ENCODE results near the gene MYCL. TPM values are rescaled to one million over a fixed set of nuclear protein-coding genes. Genes with fewer than 3 reads are reported as not detected.

The MYCL gene
- total and polyA plus RNA-seq, 10 of the 15 experiments (the other 5 are each of a cell fraction or from before 2014, with no cell fraction given) = 0.11 to 1.4 (median 0.40) TPM; not detected in 1

- TF ChIP-seq MEF2A (IDR thresholded peaks at IDR 0.05; ENCODE audit: insufficient read depth, low read depth, low read length) (peak; percentile 93), SMC3 (IDR thresholded peaks at IDR 0.05; ENCODE audit: borderline replicate concordance, low read length) (no peak), ASH2L (IDR thresholded peaks at IDR 0.05; ENCODE audit: borderline replicate concordance, low read depth) (no peak), JUNB (IDR thresholded peaks at IDR 0.05) (peak; percentile 52), IRF4 (IDR thresholded peaks at IDR 0.05; ENCODE audit: low read depth, low read length) (peak; percentile 50; the same call in 1 of the 2 replicates)
These were observed 6.8 kb upstream of the MYCL start (continued) for GRCh38 chr1:39908534-39908933.

- ChIA-PET POLR2A (interaction anchor here (1.1 to 1.4 kb wide), 2 partner anchors 53 to 78 kb away, joined by 3 to 4 read pairs; no protein-coding TSS in a partner anchor), RAD21 (ENCODE audit: unreplicated experiment) (interaction anchor here (0.7 to 1.7 kb wide), 6 partner anchors 30 to 142 kb away, joined by 3 to 6 read pairs (median 3); no protein-coding TSS in a partner anchor), SMC1A (ENCODE audit: uncharacterized antibody, unreplicated experiment) (interaction anchor here (0.7 to 2.2 kb wide), 11 partner anchors 9 to 131 kb away, joined by 3 to 11 read pairs (median 4); no protein-coding TSS in a partner anchor), CTCF (interaction anchor here (1.0 to 6.3 kb wide), 10 partner anchors 9 to 131 kb away, joined by 3 to 39 read pairs (median 4); no protein-coding TSS in a partner anchor)
- no peaks in the 10 kb centered on the region for H3K79me2 ChIP-seq (ENCODE audit: control insufficient read depth, insufficient read depth, low read length)
- no peak for FAIRE-seq
- H3K27ac ChIP-seq (ENCODE audit: control insufficient read depth, insufficient read depth) = peak overlapping the region; percentile 58
- no peak overlapping the region for H3K9ac ChIP-seq (ENCODE audit: control insufficient read depth, insufficient read depth, low read length)
- whole genome bisulfite sequencing (ENCODE audit: insufficient coverage, insufficient replicate concordance, low lambda C conversion rate, missing lambda C conversion rate) = 13% methylated on average over 3 of the region's 3 CpGs
- peak; percentile 49 for ATAC-seq
- no peaks in the 10 kb centered on the region; a peak in 1 of 4 replicates for H3K27me3 ChIP-seq (replicated peaks in 1 of 2; ENCODE audit: control insufficient read depth in 2 of 2, insufficient read depth in 2 of 2, low read length in 1 of 2)
- no peak overlapping the region; the same call in 1 of the 2 replicates for H3K4me2 ChIP-seq (ENCODE audit: control insufficient read depth, insufficient read depth)
- no peak overlapping the region for H3K4me3 ChIP-seq
- no peaks in the 10 kb centered on the region for H4K20me1 ChIP-seq (ENCODE audit: control insufficient read depth, insufficient read depth)
- no peaks in the 10 kb centered on the region for H3K36me3 ChIP-seq (ENCODE audit: control insufficient read depth in 2 of 2, insufficient read depth in 2 of 2, low read length in 1 of 2)
- H3K4me1 ChIP-seq (ENCODE audit: control insufficient read depth, insufficient read depth, low read length) = 0 out of 2 replicates have a peak, but pooled peaks cover 5% of the 10 kb centered on the region
- peaks cover 13% of the 10 kb centered on the region; the same call in 2 of the 3 replicates for H3K9me3 ChIP-seq (replicated peaks; ENCODE audit: control insufficient read depth, insufficient read depth, low read length)
- intact Hi-C loops (cut with micrococcal nuclease; ENCODE audit: unreplicated experiment) (no loop called here), in situ Hi-C loops (cut with MboI) (no loop called here)
- peak; percentile 30 for DNase-seq (ENCODE audit: low read depth, low spot score)
- BruUV-seq (replicated peaks) = no TSS peak
- TF ChIP-seq JUNB (IDR thresholded peaks at IDR 0.05) (0 out of 2 replicates have a peak, but pooled peaks have one; percentile 21), IKZF2 (IDR thresholded peaks at IDR 0.05) (peak; percentile 63 to 73; a peak in 3 of 4 replicates), NFXL1 (IDR thresholded peaks at IDR 0.05; ENCODE audit: borderline replicate concordance) (no peak), EED (IDR thresholded peaks at IDR 0.05; ENCODE audit: low read depth) (peak; percentile 59; the same call in 1 of the 2 replicates), IKZF1 (conservative IDR thresholded peaks at IDR 0.05) (peak; percentile 44), WRNIP1 (IDR thresholded peaks at IDR 0.05; ENCODE audit: borderline replicate concordance, low read depth, low read length) (no peak), NFIC (IDR thresholded peaks at IDR 0.05; ENCODE audit: low read depth, low read length) (no peak; the same call in 1 of the 2 replicates), RELB (IDR thresholded peaks at IDR 0.05; ENCODE audit: low read depth) (0 out of 2 replicates have a peak, but pooled peaks have one; percentile 40), SUPT20H (IDR thresholded peaks at IDR 0.05; ENCODE audit: borderline replicate concordance, control insufficient read depth, low read depth, low read length) (no peak), MYB (IDR thresholded peaks at IDR 0.05; ENCODE audit: borderline replicate concordance, low read depth, low read length) (no peak), MAX (IDR thresholded peaks at IDR 0.05; ENCODE audit: low read depth, low read length) (no peak), SPI1 (IDR thresholded peaks at IDR 0.05; ENCODE audit: borderline replicate concordance, insufficient read depth, low read depth, low read length) (peak; percentile 52; the same call in 1 of the 2 replicates), MTA3 (IDR thresholded peaks at IDR 0.05; ENCODE audit: borderline replicate concordance, low read length) (0 out of 2 replicates have a peak, but pooled peaks have one; percentile 16)
- no peak overlapping the region for H2AFZ ChIP-seq (ENCODE audit: control insufficient read depth, low read depth, low read length)
These were observed 6.1 kb upstream of the MYCL start for GRCh38 chr1:39907528-39908453.

All from GM12878 (cell line).